Breast epithelium (tissue), 4 donors: Measurements from ENCODE around the gene ESRRA. TPM values are rescaled to one million over a fixed set of nuclear protein-coding genes. Genes with fewer than 3 reads are reported as not detected.

Source experiments
- DNase-seq, 2 donors: peaks; one replicate each; pipeline ENCODE4 v3.0.0-alpha.2; 2019; ENCODE audit warnings: low spot score in 2 of 2
- H3K27ac ChIP-seq, 2 donors: fragments of 200-600 bp; sonication (generic) in 1 of 2; one replicate each; pipeline ENCODE4 v1.5.1; 2016 to 2019; ENCODE audit warnings: mild to moderate bottlenecking in 1 of 2
- H3K27me3 ChIP-seq, 2 donors: fragments of 200-600 bp; sonication (generic) in 1 of 2; one replicate each; pipeline versions ENCODE4 v1.5.1 to v1.6.0; 2017 to 2019; ENCODE audit warnings: control low read depth in 1 of 2, mild to moderate bottlenecking in 1 of 2
- H3K36me3 ChIP-seq: fragments of 200-600 bp; one replicate; pipeline ENCODE4 v1.5.1; 2019
- H3K4me1 ChIP-seq, 2 donors: fragments of 200-600 bp; sonication (generic); one replicate each; pipeline ENCODE4 v1.5.1; 2016 to 2019; ENCODE audit warnings: control low read depth in 1 of 2
- H3K4me3 ChIP-seq, 3 donors: fragments of 200-600 bp; sonication (generic); 1 replicate in 2 of 3; 2 replicates in 1 of 3; pipeline ENCODE4 v1.5.1; 2016 to 2019; ENCODE audit warnings: mild to moderate bottlenecking in 3 of 3, moderate library complexity in 2 of 3
- H3K9me3 ChIP-seq, 2 donors: fragments of 200-600 bp; sonication (generic) in 1 of 2; one replicate each; pipeline ENCODE4 v1.5.1; 2016 to 2019; ENCODE audit warnings: control low read depth in 1 of 2
- CTCF ChIP-seq, 3 donors: fragments of 450-650 bp; IDR thresholded peaks; one replicate each; pipeline ENCODE4 v1.5.1; 2016 to 2017; ENCODE audit warnings: antibody characterized with exemption in 3 of 3, mild to moderate bottlenecking in 3 of 3, moderate library complexity in 3 of 3
- POLR2A ChIP-seq: fragments of 450-650 bp; IDR thresholded peaks from one replicate; pipeline ENCODE4 v1.6.1; 2016; ENCODE audit warnings: antibody characterized with exemption, mild to moderate bottlenecking, moderate library complexity
- POLR2AphosphoS5 ChIP-seq, 3 donors: sonication (generic); formaldehyde crosslinking; IDR thresholded peaks; one replicate each; pipeline ENCODE4 v1.6.1; 2017; ENCODE audit warnings: antibody characterized with exemption in 3 of 3
- intact Hi-C: fragments of 100-400 bp; cut with DNase I; formaldehyde crosslinking; loops from one replicate; pipeline ENCODE4 v1.15.1; 2023; ENCODE audit warnings: low total_unique reads
- total RNA-seq, 3 donors: library from RNA; depleted of rRNA; stranded (reverse); fragments of >200 nt; gene quantifications; one replicate each; pipeline ENCODE4 v1.1.0, GENCODE V29; 2016

Gene ESRRA
- total RNA-seq, 3 donors from 2014 or later: 38.2 to 43.9 (median 39.5) TPM

GRCh38 chr11:64348383-64349024 lies 43.2 kb downstream of the ESRRA start:
- H3K27me3 ChIP-seq: no peaks in the 10 kb centered on the region

GRCh38 chr11:64349025-64349387 lies 43.7 kb downstream of the ESRRA start:
- intact Hi-C loops: no loop called here
- H3K36me3 ChIP-seq: no peaks in the 10 kb centered on the region
- DNase-seq: no peak
- no peaks in the 10 kb centered on the region for H3K9me3 ChIP-seq
- H3K4me3 ChIP-seq: no peak overlapping the region
- TF ChIP-seq CTCF (IDR thresholded peaks at IDR 0.05) (no peak), POLR2A (no peak), POLR2AphosphoS5 (IDR thresholded peaks at IDR 0.05) (no peak)
- no peaks in the 10 kb centered on the region for H3K27me3 ChIP-seq
- no peaks in the 10 kb centered on the region for H3K4me1 ChIP-seq
- peak overlapping the region; percentile 72 to 80 for H3K27ac ChIP-seq

More at GRCh38 chr11:64348383-64349024, 43.2 kb downstream of the ESRRA start:
- H3K36me3 ChIP-seq: no peaks in the 10 kb centered on the region
- TF ChIP-seq POLR2AphosphoS5 (IDR thresholded peaks at IDR 0.05) (no peak), POLR2A (no peak), CTCF (IDR thresholded peaks at IDR 0.05) (no peak)
- DNase-seq: peak in 1 of 2 donors; percentile 51
- H3K4me3 ChIP-seq: no peak overlapping the region
- intact Hi-C loops: no loop called here
- H3K4me1 ChIP-seq: no peaks in the 10 kb centered on the region
- no peaks in the 10 kb centered on the region for H3K9me3 ChIP-seq
- H3K27ac ChIP-seq: peak overlapping the region; percentile 72 to 80

- H3K27me3 ChIP-seq: no peaks in the 10 kb centered on the region
- H3K27ac ChIP-seq: no peak overlapping the region
- DNase-seq: no peak
- no peak for TF ChIP-seq POLR2A
- no peak for TF ChIP-seq POLR2AphosphoS5 (IDR thresholded peaks at IDR 0.05)
- TF ChIP-seq CTCF (IDR thresholded peaks at IDR 0.05): no peak
- H3K4me3 ChIP-seq: no peak overlapping the region
- H3K4me1 ChIP-seq: no peaks in the 10 kb centered on the region
- H3K9me3 ChIP-seq: no peaks in the 10 kb centered on the region
- no peaks in the 10 kb centered on the region for H3K36me3 ChIP-seq
- intact Hi-C loops: no loop called here
These were observed 44.1 kb downstream of the ESRRA start for GRCh38 chr11:64349404-64349803.

- TF ChIP-seq POLR2AphosphoS5 (IDR thresholded peaks at IDR 0.05) (no peak), POLR2A (no peak), CTCF (IDR thresholded peaks at IDR 0.05) (no peak)
- no peaks in the 10 kb centered on the region for H3K27me3 ChIP-seq
- intact Hi-C loops: no loop called here
- no peak for DNase-seq
- no peak overlapping the region for H3K4me3 ChIP-seq
- no peaks in the 10 kb centered on the region for H3K9me3 ChIP-seq
- H3K4me1 ChIP-seq: no peaks in the 10 kb centered on the region
- no peaks in the 10 kb centered on the region for H3K36me3 ChIP-seq
- no peak overlapping the region for H3K27ac ChIP-seq
These were observed 45.9 kb downstream of the ESRRA start for GRCh38 chr11:64351136-64351631.

- Histone ChIP-seq H3K9me3 (no peaks in the 10 kb centered on the region), H3K27ac (no peak overlapping the region), H3K4me3 (no peak overlapping the region), H3K36me3 (no peaks in the 10 kb centered on the region), H3K27me3 (no peaks in the 10 kb centered on the region), H3K4me1 (no peaks in the 10 kb centered on the region)
- intact Hi-C loops: no loop called here
- TF ChIP-seq POLR2A: no peak
- TF ChIP-seq CTCF (IDR thresholded peaks at IDR 0.05): no peak
- no peak for TF ChIP-seq POLR2AphosphoS5 (IDR thresholded peaks at IDR 0.05)
- no peak for DNase-seq
These were observed 47.0 kb downstream of the ESRRA start for GRCh38 chr11:64352099-64352994.
